GM23338 (cell line): ENCODE measurements around the gene MRPL22. TPM values are rescaled to one million over a fixed set of nuclear protein-coding genes. Genes with fewer than 3 reads are reported as not detected.

ENCODE experiments used
- ATAC-seq: fragments of 200-7000 bp; cut with Tn5 transposase; 3 replicates; pipeline ENCODE4 v1.9.1; 2020
- DNase-seq: peaks from one replicate; pipeline ENCODE4 v3.0.0-alpha.2; 2015; ENCODE audit warnings: low spot score
- H2AFZ ChIP-seq: fragments of 200-600 bp; sonication (generic); 2 replicates; pipeline ENCODE4 v1.8.0; 2016; ENCODE audit warnings: antibody characterized with exemption, mild to moderate bottlenecking, moderate library complexity
- H3F3A ChIP-seq: fragments of 200-600 bp; sonication (generic); replicated peaks from 2 replicates; pipeline ENCODE4 v1.8.0; 2017; ENCODE audit warnings: antibody characterized with exemption, mixed run types, low read depth
- H3K27ac ChIP-seq: fragments of 200-600 bp; sonication (generic); 2 replicates; pipeline ENCODE4 v1.6.1; 2016; ENCODE audit warnings: low read depth
- H3K27me3 ChIP-seq: fragments of 200-600 bp; sonication (generic); 2 replicates; pipeline ENCODE4 v1.8.0; 2016; ENCODE audit warnings: mild to moderate bottlenecking, mixed run types, moderate library complexity; ENCODE audit not compliant: insufficient read depth
- H3K36me3 ChIP-seq: fragments of 200-600 bp; sonication (generic); 2 replicates; pipeline ENCODE4 v1.8.0; 2016; ENCODE audit warnings: mild to moderate bottlenecking; ENCODE audit not compliant: insufficient read depth
- H3K4me1 ChIP-seq: fragments of 200-600 bp; sonication (generic); 2 replicates; pipeline ENCODE4 v1.8.0; 2016; ENCODE audit warnings: mild to moderate bottlenecking, moderate library complexity; ENCODE audit not compliant: insufficient read depth
- H3K4me2 ChIP-seq: fragments of 200-600 bp; sonication (generic); 2 replicates; pipeline ENCODE4 v1.7.1; 2017; ENCODE audit warnings: mixed run types
- H3K4me3 ChIP-seq: fragments of 200-600 bp; sonication (generic); 2 replicates; pipeline ENCODE4 v1.6.1; 2016; ENCODE audit warnings: mixed run types
- H3K79me2 ChIP-seq: fragments of 200-600 bp; sonication (generic); replicated peaks from 2 replicates; pipeline ENCODE4 v1.8.0; 2017; ENCODE audit warnings: mild to moderate bottlenecking; ENCODE audit not compliant: insufficient read depth
- H3K9me2 ChIP-seq: fragments of 200-600 bp; sonication (generic); 2 replicates; pipeline ENCODE4 v1.8.0; 2017; ENCODE audit not compliant: insufficient read depth
- H4K20me1 ChIP-seq: fragments of 200-600 bp; sonication (generic); replicated peaks from 2 replicates; pipeline ENCODE4 v1.8.0; 2017; ENCODE audit warnings: mild to moderate bottlenecking; ENCODE audit not compliant: insufficient read depth
- H3K27ac Mint-ChIP-seq: 2 replicates; pipeline ENCODE4 v1.8.0; 2020; ENCODE audit warnings: inconsistent platforms, mild to moderate bottlenecking, moderate library complexity, mixed read lengths
- H3K27me3 Mint-ChIP-seq: 3 replicates; pipeline ENCODE4 v1.8.0; 2022; ENCODE audit warnings: low read depth, mild to moderate bottlenecking, moderate library complexity, mixed read lengths, inconsistent platforms; ENCODE audit not compliant: insufficient read depth, poor library complexity
- H3K36me3 Mint-ChIP-seq: 3 replicates; pipeline ENCODE4 v1.8.0; 2021; ENCODE audit warnings: low read depth, mild to moderate bottlenecking, inconsistent platforms, moderate library complexity, mixed read lengths
- H3K4me1 Mint-ChIP-seq: 3 replicates; pipeline ENCODE4 v1.8.0; 2020; ENCODE audit warnings: mild to moderate bottlenecking, inconsistent platforms, mixed read lengths
- H3K4me3 Mint-ChIP-seq: 3 replicates; pipeline ENCODE4 v1.8.0; 2021; ENCODE audit warnings: moderate library complexity, mild to moderate bottlenecking, inconsistent platforms, mixed read lengths
- H3K9me3 Mint-ChIP-seq: 3 replicates; pipeline ENCODE4 v1.8.0; 2020; ENCODE audit warnings: moderate library complexity, mild to moderate bottlenecking, inconsistent platforms, mixed read lengths
- CTCF ChIP-seq, 2 experiments: fragments of 200-600 bp in 1 of 2; sonication (generic) in 1 of 2; conservative IDR thresholded peaks; 2 replicates each; pipeline versions ENCODE4 v1.5.1 to v1.6.1; 2016 to 2017; ENCODE audit warnings: antibody characterized with exemption in 2 of 2, low read depth in 2 of 2, mild to moderate bottlenecking in 2 of 2, moderate library complexity in 1 of 2
- EZH2 ChIP-seq: fragments of 200-600 bp; sonication (generic); IDR thresholded peaks from one replicate; pipeline ENCODE4 v1.8.0; 2017; ENCODE audit warnings: antibody characterized with exemption, mild to moderate bottlenecking, low read depth; ENCODE audit not compliant: unreplicated experiment
- NANOG ChIP-seq: IDR thresholded peaks from 2 replicates; pipeline ENCODE4 v1.6.1; 2016; ENCODE audit warnings: antibody characterized with exemption, borderline replicate concordance
- polyA plus RNA-seq: library from polyadenylated mRNA; unstranded; fragments of >200 nt; fragmentation: Nextera tagmentation; extraction: Ambion mirVana; gene quantifications from 2 replicates; pipeline ENCODE4 v1.2.1, GENCODE V29; 2016
- total RNA-seq: library from RNA; depleted of rRNA; stranded (reverse); fragments of >200 nt; shearing (Covaris generic); gene quantifications from 2 replicates; pipeline ENCODE4 v1.2.3, GENCODE V29; 2014
- TF ChIP-seq, protein P1 (sequence below): fragments of 250-450 bp; sonication (Bioruptor Pico); IDR thresholded peaks from 2 replicates; pipeline ENCODE4 v1.5.0; 2020; ENCODE audit warnings: mild to moderate bottlenecking, moderate library complexity

The MRPL22 gene
- total and polyA plus RNA-seq, 2 experiments from 2014 or later, result 32.1 to 256 TPM

DNA sequence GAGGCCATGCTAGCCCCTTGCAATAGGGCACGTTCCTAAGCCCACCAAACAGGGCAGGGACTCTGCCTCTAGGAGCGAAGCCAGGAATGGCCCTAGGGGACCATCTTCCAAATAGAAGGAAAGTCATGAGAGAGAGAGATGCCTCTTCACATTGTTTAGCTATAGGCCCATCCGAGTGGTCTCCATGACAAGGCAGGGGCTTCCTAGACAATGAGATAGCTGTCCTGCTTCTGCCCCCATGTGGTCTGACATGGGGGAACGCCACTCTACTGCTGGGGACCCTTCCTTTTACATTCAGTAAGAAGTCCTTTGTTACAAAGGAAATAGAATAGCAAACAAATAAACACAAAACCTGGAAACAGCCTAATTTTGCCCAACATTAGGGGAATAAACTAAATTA lies 54.8 kb downstream of the MRPL22 start:
- H3K9me2 ChIP-seq, result no peaks in the 10 kb centered on the region
- H4K20me1 ChIP-seq, result no peaks in the 10 kb centered on the region
- Mint-ChIP-seq H3K4me1 (no peaks in the 10 kb centered on the region), H3K9me3 (no peaks in the 10 kb centered on the region; the same call in 2 of the 3 replicates), H3K27me3 (peaks cover 3% of the 10 kb centered on the region), H3K27ac (no peak overlapping the region), H3K4me3 (no peak overlapping the region), H3K36me3 (no peaks in the 10 kb centered on the region)
- H3F3A ChIP-seq, result no peaks in the 10 kb centered on the region
- H3K36me3 ChIP-seq, result no peaks in the 10 kb centered on the region
- no peaks in the 10 kb centered on the region for H3K4me1 ChIP-seq
- H3K27ac ChIP-seq, result no peak overlapping the region
- ATAC-seq (peak; percentile 97), DNase-seq (peak; percentile 82)
- H3K4me3 ChIP-seq, result no peak overlapping the region
- peak overlapping the region; percentile 74; the same call in 1 of the 2 replicates for H2AFZ ChIP-seq
- no peaks in the 10 kb centered on the region for H3K79me2 ChIP-seq
- TF ChIP-seq NANOG (no peak), CTCF (conservative IDR thresholded peaks at IDR 0.05; ENCODE audit: low read depth in 2 of 2) (peak; percentile 73 to 85)
- TF ChIP-seq, protein P1, sequence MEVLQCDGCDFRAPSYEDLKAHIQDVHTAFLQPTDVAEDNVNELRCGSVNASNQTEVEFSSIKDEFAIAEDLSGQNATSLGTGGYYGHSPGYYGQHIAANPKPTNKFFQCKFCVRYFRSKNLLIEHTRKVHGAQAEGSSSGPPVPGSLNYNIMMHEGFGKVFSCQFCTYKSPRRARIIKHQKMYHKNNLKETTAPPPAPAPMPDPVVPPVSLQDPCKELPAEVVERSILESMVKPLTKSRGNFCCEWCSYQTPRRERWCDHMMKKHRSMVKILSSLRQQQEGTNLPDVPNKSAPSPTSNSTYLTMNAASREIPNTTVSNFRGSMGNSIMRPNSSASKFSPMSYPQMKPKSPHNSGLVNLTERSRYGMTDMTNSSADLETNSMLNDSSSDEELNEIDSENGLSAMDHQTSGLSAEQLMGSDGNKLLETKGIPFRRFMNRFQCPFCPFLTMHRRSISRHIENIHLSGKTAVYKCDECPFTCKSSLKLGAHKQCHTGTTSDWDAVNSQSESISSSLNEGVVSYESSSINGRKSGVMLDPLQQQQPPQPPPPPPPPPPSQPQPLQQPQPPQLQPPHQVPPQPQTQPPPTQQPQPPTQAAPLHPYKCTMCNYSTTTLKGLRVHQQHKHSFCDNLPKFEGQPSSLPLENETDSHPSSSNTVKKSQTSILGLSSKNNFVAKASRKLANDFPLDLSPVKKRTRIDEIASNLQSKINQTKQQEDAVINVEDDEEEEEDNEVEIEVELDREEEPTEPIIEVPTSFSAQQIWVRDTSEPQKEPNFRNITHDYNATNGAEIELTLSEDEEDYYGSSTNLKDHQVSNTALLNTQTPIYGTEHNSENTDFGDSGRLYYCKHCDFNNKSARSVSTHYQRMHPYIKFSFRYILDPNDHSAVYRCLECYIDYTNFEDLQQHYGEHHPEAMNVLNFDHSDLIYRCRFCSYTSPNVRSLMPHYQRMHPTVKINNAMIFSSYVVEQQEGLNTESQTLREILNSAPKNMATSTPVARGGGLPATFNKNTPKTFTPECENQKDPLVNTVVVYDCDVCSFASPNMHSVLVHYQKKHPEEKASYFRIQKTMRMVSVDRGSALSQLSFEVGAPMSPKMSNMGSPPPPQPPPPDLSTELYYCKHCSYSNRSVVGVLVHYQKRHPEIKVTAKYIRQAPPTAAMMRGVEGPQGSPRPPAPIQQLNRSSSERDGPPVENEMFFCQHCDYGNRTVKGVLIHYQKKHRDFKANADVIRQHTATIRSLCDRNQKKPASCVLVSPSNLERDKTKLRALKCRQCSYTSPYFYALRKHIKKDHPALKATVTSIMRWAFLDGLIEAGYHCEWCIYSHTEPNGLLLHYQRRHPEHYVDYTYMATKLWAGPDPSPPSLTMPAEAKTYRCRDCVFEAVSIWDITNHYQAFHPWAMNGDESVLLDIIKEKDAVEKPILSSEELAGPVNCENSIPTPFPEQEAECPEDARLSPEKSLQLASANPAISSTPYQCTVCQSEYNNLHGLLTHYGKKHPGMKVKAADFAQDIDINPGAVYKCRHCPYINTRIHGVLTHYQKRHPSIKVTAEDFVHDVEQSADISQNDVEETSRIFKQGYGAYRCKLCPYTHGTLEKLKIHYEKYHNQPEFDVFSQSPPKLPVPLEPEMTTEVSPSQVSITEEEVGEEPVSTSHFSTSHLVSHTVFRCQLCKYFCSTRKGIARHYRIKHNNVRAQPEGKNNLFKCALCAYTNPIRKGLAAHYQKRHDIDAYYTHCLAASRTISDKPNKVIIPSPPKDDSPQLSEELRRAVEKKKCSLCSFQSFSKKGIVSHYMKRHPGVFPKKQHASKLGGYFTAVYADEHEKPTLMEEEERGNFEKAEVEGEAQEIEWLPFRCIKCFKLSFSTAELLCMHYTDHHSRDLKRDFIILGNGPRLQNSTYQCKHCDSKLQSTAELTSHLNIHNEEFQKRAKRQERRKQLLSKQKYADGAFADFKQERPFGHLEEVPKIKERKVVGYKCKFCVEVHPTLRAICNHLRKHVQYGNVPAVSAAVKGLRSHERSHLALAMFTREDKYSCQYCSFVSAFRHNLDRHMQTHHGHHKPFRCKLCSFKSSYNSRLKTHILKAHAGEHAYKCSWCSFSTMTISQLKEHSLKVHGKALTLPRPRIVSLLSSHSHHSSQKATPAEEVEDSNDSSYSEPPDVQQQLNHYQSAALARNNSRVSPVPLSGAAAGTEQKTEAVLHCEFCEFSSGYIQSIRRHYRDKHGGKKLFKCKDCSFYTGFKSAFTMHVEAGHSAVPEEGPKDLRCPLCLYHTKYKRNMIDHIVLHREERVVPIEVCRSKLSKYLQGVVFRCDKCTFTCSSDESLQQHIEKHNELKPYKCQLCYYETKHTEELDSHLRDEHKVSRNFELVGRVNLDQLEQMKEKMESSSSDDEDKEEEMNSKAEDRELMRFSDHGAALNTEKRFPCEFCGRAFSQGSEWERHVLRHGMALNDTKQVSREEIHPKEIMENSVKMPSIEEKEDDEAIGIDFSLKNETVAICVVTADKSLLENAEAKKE (CRISPR knock-in tag), result 0 out of 2 replicates have a peak, but pooled peaks have one; percentile 4
- H3K27me3 ChIP-seq, result no peaks in the 10 kb centered on the region
- H3K4me2 ChIP-seq, result no peak overlapping the region

- no peak overlapping the region for H3K27ac Mint-ChIP-seq
- Histone ChIP-seq H3K36me3 (no peaks in the 10 kb centered on the region), H3K4me1 (no peaks in the 10 kb centered on the region), H3K4me2 (no peak overlapping the region), H3K27me3 (no peaks in the 10 kb centered on the region), H3K27ac (no peak overlapping the region), H3K9me2 (no peaks in the 10 kb centered on the region), H3K79me2 (no peaks in the 10 kb centered on the region), H3F3A (no peaks in the 10 kb centered on the region), H2AFZ (no peak overlapping the region), H4K20me1 (no peaks in the 10 kb centered on the region), H3K4me3 (no peak overlapping the region)
- ATAC-seq (no peak), DNase-seq (no peak)
- H3K4me1 Mint-ChIP-seq, result no peaks in the 10 kb centered on the region
- H3K36me3 Mint-ChIP-seq, result no peaks in the 10 kb centered on the region
- peaks cover 4% of the 10 kb centered on the region for H3K27me3 Mint-ChIP-seq
- no peak overlapping the region for H3K4me3 Mint-ChIP-seq
- H3K9me3 Mint-ChIP-seq, result no peaks in the 10 kb centered on the region; the same call in 2 of the 3 replicates
- TF ChIP-seq EZH2, result no peak
- TF ChIP-seq NANOG, result no peak
Measured at GRCh38 chr5:154997746-154998145, 56.9 kb downstream of the MRPL22 start.
